ENCODE data around the gene HOXD10. TPM values are rescaled to one million over a fixed set of nuclear protein-coding genes. Genes with fewer than 3 reads are reported as not detected.

Gene HOXD10
- total and polyA plus RNA-seq, 2 donors from 2014 or later = 28.2 to 35.4 TPM

DNA sequence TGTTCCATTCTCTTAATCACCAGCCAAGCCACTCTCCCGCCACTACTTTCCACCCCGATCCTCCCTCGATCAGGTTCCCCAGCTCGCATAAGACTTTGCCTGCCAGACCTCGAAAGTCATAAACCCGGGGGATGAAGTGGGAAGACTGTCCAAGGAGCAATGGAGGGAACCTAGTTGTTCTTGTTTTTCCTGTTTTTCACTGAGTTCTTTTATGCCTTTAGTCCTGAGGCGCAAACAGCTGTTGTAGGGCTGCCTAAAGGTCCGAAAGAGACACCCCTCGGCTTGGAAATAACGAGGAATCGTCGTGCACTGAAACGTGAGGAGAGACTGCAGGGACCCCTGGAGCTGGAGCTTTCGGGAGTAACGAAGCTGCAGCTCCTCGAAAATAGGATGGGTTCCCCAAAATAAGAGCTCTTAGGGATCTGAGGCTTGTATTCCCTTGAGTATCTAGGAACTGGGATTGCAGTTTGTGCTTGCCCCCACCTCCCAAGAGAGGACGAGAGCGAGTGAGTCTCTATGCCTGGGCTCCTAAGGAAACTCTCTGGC, 18.7 kb upstream of the HOXD10 start:
- H3K9me3 ChIP-seq (ENCODE audit: control insufficient read depth in 2 of 3, insufficient read depth in 1 of 3, low read length in 3 of 3) = no peaks in the 10 kb centered on the region
- no peak for TF ChIP-seq CTCF (IDR thresholded peaks at IDR 0.05; ENCODE audit: borderline replicate concordance, extremely low read depth, insufficient read depth)
- intact Hi-C loops (cut with DNase I) = loop anchor here (10.0 kb wide), 1 partner anchor 413 kb away; no protein-coding TSS in a partner anchor
- peak overlapping the region in 1 of 3 donors; percentile 32 for H3K4me3 ChIP-seq (ENCODE audit: low read length in 3 of 3)
- FAIRE-seq = no peak
- peaks cover 0 to 9% (median 5%) of the 10 kb centered on the region in 3 donors for H3K4me1 ChIP-seq (ENCODE audit: control insufficient read depth in 2 of 3, insufficient read depth in 2 of 3, low read depth in 1 of 3, low read length in 3 of 3)
- H3K36me3 ChIP-seq (ENCODE audit: control insufficient read depth in 2 of 3, insufficient read depth in 3 of 3, low read length in 3 of 3) = no peaks in the 10 kb centered on the region
- H3K9ac ChIP-seq (ENCODE audit: low read length in 3 of 3) = no peak overlapping the region
- H3K27me3 ChIP-seq (ENCODE audit: control insufficient read depth, insufficient read depth, low read length) = peaks cover 75% of the 10 kb centered on the region
- H3K27ac ChIP-seq (ENCODE audit: low read depth in 2 of 2, low read length in 2 of 2) = no peak overlapping the region
- no peak for DNase-seq

GRCh38 chr2:176098366-176099158, 18.0 kb upstream of the HOXD10 start:
- Histone ChIP-seq H3K36me3 (ENCODE audit: control insufficient read depth in 2 of 3, insufficient read depth in 3 of 3, low read length in 3 of 3) (no peaks in the 10 kb centered on the region), H3K4me3 (ENCODE audit: low read length in 3 of 3) (no peak overlapping the region), H3K9me3 (ENCODE audit: control insufficient read depth in 2 of 3, insufficient read depth in 1 of 3, low read length in 3 of 3) (no peaks in the 10 kb centered on the region), H3K27me3 (ENCODE audit: control insufficient read depth, insufficient read depth, low read length) (peaks cover 75% of the 10 kb centered on the region), H3K9ac (ENCODE audit: low read length in 3 of 3) (no peak overlapping the region), H3K4me1 (ENCODE audit: control insufficient read depth in 2 of 3, insufficient read depth in 2 of 3, low read depth in 1 of 3, low read length in 3 of 3) (peaks cover 0 to 7% (median 5%) of the 10 kb centered on the region in 3 donors), H3K27ac (ENCODE audit: low read depth in 2 of 2, low read length in 2 of 2) (no peak overlapping the region)
- FAIRE-seq = no peak
- TF ChIP-seq CTCF (IDR thresholded peaks at IDR 0.05; ENCODE audit: borderline replicate concordance, extremely low read depth, insufficient read depth) = no peak
- peak; percentile 59 to 83 (median 67) for DNase-seq
- intact Hi-C loops (cut with DNase I) = loop anchor here (10.0 kb wide), 1 partner anchor 414 kb away; no protein-coding TSS in a partner anchor

GRCh38 chr2:176099159-176099727, 17.3 kb upstream of the HOXD10 start:
- intact Hi-C loops (cut with DNase I) = loop anchor here (10.0 kb wide), 1 partner anchor 414 kb away; no protein-coding TSS in a partner anchor
- Histone ChIP-seq H3K36me3 (ENCODE audit: control insufficient read depth in 2 of 3, insufficient read depth in 3 of 3, low read length in 3 of 3) (no peaks in the 10 kb centered on the region), H3K9me3 (ENCODE audit: control insufficient read depth in 2 of 3, insufficient read depth in 1 of 3, low read length in 3 of 3) (no peaks in the 10 kb centered on the region), H3K9ac (ENCODE audit: low read length in 3 of 3) (no peak overlapping the region), H3K4me1 (ENCODE audit: control insufficient read depth in 2 of 3, insufficient read depth in 2 of 3, low read depth in 1 of 3, low read length in 3 of 3) (peaks cover 0 to 7% (median 5%) of the 10 kb centered on the region in 3 donors), H3K4me3 (ENCODE audit: low read length in 3 of 3) (peak overlapping the region in 1 of 3 donors; percentile 6), H3K27me3 (ENCODE audit: control insufficient read depth, insufficient read depth, low read length) (peaks cover 68% of the 10 kb centered on the region), H3K27ac (ENCODE audit: low read depth in 2 of 2, low read length in 2 of 2) (no peak overlapping the region)
- FAIRE-seq = no peak
- TF ChIP-seq CTCF (IDR thresholded peaks at IDR 0.05; ENCODE audit: borderline replicate concordance, extremely low read depth, insufficient read depth) = no peak
- DNase-seq = peak in 1 of 5 donors; percentile 44

Measured in kidney (tissue), 14 donors.